Hematopoietic multipotent progenitor cell (in vitro differentiated cells): ENCODE data around the gene PEX14. TPM values are rescaled to one million over a fixed set of nuclear protein-coding genes. Genes with fewer than 3 reads are reported as not detected.
"Not testable (repeated sequence)": the region's sequence is repeated elsewhere in the genome, so short reads cannot be mapped to it uniquely, and the experiment has no call there.

Experiments
- DNase-seq, 3 donors: peaks; one replicate each; pipeline ENCODE4 v3.0.0-alpha.2; 2011 to 2015; ENCODE audit warnings: low read depth in 2 of 3, low spot score in 2 of 3
- total RNA-seq: library from RNA; depleted of rRNA; stranded (reverse); fragments of >200 nt; gene quantifications from one replicate; pipeline ENCODE4 v1.2.3, GENCODE V29; 2012

The PEX14 gene, protein sequence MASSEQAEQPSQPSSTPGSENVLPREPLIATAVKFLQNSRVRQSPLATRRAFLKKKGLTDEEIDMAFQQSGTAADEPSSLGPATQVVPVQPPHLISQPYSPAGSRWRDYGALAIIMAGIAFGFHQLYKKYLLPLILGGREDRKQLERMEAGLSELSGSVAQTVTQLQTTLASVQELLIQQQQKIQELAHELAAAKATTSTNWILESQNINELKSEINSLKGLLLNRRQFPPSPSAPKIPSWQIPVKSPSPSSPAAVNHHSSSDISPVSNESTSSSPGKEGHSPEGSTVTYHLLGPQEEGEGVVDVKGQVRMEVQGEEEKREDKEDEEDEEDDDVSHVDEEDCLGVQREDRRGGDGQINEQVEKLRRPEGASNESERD
- total RNA-seq, result 22.6 TPM

GRCh38 chr1:10474613-10475507 is at the start of gene PEX14:
TSS of gene PEX14 (plus strand) at chr1:10474950. CDS start at chr1:10474967, 17 bp downstream.
- peak; percentile 59 to 89 (median 86) for DNase-seq

- DNase-seq, result peak in 1 of 3 donors; percentile 27
Measured at GRCh38 chr1:10425826-10426534, 48.8 kb upstream of the PEX14 start.

DNA sequence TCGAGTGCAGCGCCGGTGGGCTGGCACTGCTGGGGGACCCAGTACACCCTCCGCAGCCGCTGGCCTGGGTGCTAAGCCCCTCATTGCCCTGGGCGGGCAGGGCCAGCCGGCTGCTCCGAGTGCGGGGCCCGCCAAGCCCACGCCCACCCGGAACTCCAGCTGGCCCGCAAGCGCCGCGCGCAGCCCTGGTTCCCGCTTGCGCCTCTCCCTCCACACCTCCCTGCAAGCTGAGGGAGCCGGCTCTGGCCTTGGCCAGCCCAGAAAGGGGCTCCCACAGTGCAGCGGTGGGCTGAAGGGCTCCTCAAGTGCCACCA is 48.3 kb upstream of the PEX14 start:
- DNase-seq, result not testable (repeated sequence)

GRCh38 chr1:10428984-10429383 is 45.8 kb upstream of the PEX14 start:
- no peak for DNase-seq

DNA sequence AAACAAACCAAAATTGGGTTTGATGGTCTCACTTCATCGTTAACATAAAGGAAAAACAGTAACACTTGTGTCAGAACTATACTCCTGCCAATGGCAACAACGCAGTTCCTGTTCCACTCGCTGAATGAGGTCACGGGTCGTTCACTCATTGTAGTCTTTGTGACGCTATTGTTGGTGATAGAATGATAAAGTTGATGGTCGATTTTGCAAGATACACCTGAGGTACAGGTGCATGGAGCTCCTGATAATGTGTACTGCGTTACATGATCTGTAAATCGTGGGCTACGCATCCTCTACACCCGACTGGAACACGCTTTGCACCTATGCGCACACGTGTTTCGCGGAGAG is 44.9 kb upstream of the PEX14 start:
- DNase-seq, result peak in 2 of 3 donors; percentile 17 to 29

DNA sequence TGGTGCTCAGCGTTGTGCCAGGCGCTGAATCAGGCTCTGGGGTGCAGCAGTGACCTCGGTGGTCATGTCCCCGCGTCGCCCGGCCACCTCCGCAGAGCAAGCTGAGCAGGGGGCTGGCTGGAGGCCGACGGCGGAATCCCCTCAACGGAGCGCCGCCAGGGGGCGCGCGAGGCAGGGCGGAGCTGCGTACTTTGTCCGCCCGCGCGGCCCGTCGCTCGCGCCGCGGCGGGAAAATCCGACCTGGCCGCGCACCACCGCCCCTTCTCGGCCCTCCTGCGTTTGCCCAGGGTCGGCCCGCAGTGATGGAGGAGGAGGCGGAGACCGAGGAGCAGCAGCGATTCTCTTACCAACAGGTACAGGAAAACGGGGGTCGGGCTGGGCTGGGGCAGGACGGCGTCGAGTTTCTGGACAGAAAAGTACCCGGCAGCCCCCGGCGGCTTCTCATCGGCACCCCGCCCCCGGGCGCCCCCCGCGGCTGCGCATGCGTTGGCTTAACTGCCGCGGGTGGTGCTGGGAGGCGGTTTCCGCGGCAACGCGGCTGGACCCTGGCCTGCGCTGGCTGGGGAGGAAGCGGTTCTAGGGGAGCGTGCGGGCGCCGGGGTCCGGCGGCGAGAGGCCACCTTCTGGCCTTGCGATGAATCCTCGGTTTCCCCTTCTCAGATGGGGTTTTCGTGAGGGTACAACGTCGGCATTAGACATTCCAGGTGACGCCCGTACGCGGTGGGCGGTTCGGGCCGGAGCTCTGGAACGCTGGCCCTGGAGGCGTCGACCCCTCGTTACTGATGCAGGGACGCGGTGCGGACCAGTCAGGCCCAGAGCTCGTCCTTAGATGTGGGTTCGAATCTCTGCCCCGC is 44.3 kb upstream of the PEX14 start, which contains the start of gene CENPS:
CENPS (plus strand) TSS at position 218 of the 854 bp plus-strand sequence; CDS start at position 303, 85 bp downstream.
- DNase-seq, result peak; percentile 88 to 95 (median 94)

DNA sequence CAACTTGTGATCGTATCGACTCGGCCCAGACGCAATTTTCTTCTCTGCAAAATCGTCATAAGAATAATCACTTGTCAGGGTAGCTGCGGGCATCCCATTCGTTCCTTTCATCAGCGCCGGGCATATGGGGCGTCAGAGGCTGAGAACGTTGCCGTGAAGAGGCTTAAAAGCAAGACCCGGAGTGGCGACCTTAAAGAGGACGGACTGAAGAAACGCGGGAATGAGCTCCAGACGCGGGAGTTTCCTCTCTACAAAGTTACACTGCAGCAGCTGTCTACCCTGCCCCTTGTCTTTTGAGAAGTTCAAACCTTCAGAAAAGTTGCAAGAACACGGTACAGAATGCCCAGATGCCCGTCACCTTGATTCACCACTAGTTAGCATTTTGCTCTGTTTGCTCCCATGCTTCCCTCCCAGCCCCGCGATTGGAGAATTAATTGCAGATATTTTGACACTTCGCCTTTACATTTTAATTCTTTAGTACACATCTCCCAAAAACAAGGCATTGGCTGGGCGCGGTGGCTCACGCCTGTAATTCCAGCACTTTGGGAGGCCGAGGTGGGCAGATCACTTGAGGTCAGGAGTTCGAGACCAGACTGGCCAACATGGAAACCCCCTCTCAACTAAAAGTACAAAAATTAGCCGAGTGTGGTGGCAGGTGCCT is 43.5 kb upstream of the PEX14 start:
- peak in 1 of 3 donors; percentile 43 for DNase-seq

GRCh38 chr1:10432910-10433700 is 41.6 kb upstream of the PEX14 start:
- no peak for DNase-seq

GRCh38 chr1:10433790-10434189 is 41.0 kb upstream of the PEX14 start:
- DNase-seq, result no peak

GRCh38 chr1:10434590-10434989 is 40.2 kb upstream of the PEX14 start:
- DNase-seq, result no peak

- DNase-seq, result no peak
Measured at GRCh38 chr1:10437052-10437451, 37.7 kb upstream of the PEX14 start.

- DNase-seq, result no peak
Measured at GRCh38 chr1:10438677-10439163, 36.0 kb upstream of the PEX14 start.

DNA sequence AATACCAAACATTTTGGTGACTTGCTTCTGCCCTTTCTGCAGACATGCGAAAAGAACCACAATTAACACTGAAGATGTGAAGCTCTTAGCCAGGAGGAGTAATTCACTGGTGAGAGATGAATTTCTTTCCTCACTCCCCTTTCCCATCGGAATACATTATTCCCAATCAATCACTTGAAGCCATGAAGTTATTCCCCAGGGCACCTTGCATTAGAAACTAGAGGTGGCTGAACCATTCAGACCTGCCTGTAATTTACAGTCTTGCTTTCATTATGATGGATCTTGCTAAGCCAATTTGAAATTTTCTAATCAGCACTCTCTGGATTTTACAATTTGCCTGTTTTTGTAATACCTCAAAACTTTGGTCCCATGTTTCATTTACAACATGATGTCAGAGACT is 34.4 kb upstream of the PEX14 start:
- DNase-seq, result no peak

GRCh38 chr1:10440794-10441193 is 34.0 kb upstream of the PEX14 start:
- DNase-seq, result no peak

DNA sequence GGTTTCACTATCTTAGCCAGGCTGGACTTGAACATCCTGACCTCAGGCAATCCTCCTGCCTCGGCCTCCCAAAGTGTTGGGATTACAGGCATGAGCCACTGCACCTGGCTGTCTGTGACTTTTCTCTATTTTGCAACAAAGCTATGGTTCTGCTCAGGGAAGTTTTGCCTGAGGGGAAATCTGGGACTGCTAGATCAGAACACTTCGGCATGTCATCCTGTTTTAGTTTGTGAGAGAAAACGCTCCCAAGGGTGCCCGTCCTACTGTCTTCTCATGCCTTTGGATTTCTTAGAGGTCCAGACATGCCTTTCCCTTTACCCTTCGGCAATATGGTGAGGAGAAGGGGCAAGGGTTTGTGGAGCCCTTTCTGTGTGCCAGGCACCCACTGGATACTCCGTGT is 30.5 kb upstream of the PEX14 start:
- DNase-seq, result no peak

DNA sequence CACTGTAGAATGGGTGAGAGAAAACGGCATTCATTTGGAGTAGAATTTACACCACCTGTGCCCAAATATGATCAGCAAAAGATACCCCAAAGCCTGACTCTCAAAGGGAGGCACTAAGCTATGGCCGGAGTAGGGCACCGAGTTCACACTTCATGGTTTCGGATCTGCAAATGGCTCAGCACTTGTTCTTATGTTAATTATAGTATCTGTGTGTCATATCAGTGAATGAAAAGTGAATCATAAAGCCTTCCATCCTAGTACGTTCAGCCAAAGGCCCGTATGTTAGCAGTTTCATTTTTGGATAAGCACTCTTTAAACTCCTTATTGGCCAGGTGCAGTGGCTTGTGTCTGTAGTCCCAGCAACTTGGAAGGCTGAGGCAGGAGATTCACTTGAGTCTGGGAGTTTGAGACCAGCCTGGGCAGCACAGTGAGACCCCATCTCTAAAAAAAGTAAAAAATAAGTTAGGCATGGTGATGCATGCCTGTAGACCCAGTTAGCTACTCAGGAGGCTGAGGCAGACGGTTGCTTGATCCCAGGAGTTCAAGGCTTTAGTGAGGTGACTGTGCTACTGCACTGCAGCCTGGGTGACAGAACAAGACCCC is 29.9 kb upstream of the PEX14 start:
- no peak for DNase-seq

DNA sequence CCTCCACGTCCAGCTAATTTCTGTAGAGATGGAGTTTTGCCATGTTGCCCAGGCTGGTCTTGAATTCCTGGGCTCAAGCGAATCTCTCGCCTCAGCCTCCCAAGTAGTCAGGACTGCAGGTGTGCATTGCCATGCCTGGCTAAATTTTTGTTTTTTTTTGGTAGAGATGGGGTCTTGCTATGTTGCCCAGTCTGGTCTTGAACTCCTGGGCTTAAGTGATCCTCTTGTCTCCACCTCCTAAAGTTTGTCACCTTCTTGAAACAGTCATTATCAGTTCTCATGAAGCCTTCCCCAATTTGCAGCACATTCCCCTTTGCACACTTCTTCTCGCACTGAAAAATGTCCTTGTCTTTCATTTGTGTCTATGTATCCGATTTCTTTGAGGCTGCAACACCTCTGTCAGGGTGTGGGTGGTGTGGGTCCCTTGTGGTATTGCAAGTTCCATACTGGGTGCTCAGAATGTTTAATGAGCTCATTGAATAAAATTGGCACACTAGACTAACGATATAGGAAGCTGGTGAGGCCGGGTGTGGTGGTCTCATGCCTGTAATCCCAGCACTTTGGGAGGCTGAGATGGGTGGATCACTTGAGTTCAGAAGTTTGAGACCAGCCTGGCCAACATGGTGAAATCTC is 27.8 kb upstream of the PEX14 start:
- no peak for DNase-seq

- no peak for DNase-seq
Measured at GRCh38 chr1:10449751-10450150, 25.0 kb upstream of the PEX14 start, which contains the start of gene CORT. TSS of gene CORT (plus strand) at chr1:10450031. CDS start at chr1:10450224, 193 bp downstream.
